GM12878 (cell line): ENCODE data around the gene DNAI2. TPM values are rescaled to one million over a fixed set of nuclear protein-coding genes. Genes with fewer than 3 reads are reported as not detected.

Experiments used
- ATAC-seq: fragments of 200-7000 bp; cut with Tn5 transposase; 3 replicates; pipeline ENCODE4 v1.9.1; 2020; ENCODE audit warnings: mild to moderate bottlenecking, moderate library complexity
- BruUV-seq: library from RNA; stranded (reverse); fragments of 400-500 nt; replicated peaks from 2 replicates; lab custom pipeline; 2021; lab: Mats Ljungman, UMichigan
- CTCF ChIA-PET: fragments of 300-600 bp; sonication (Branson Sonifier 250); formaldehyde crosslinking; extraction: SDS; loops from one replicate; lab custom pipeline; 2021; ENCODE audit warnings: inconsistent platforms; lab: Yijun Ruan, JAX
- POLR2A ChIA-PET: fragments of 350-600 bp; formaldehyde crosslinking; extraction: SDS; loops from one replicate; lab custom pipeline; 2021; ENCODE audit warnings: inconsistent platforms; lab: Charles Lee
- RAD21 ChIA-PET: fragments of 300-600 bp; sonication (Branson Sonifier 250); formaldehyde crosslinking; loops from one replicate; lab custom pipeline; 2023; ENCODE audit warnings: antibody characterized with exemption; ENCODE audit not compliant: unreplicated experiment; lab: Charles Lee
- SMC1A ChIA-PET: fragments of 300-600 bp; sonication (Branson Sonifier 250); formaldehyde crosslinking; loops from one replicate; lab custom pipeline; 2023; ENCODE audit not compliant: unreplicated experiment, uncharacterized antibody; lab: Charles Lee
- DNase-seq: peaks from one replicate; pipeline ENCODE4 v3.0.0-alpha.2; 2011; ENCODE audit warnings: low read depth, low spot score
- FAIRE-seq: peaks from 3 replicates; lab custom pipeline; 2011; peaks lifted over from hg19 to GRCh38; lab: Jason Lieb, UNC
- H2AFZ ChIP-seq: 2 replicates; pipeline ENCODE4 v1.6.0; 2011; ENCODE audit warnings: low read depth, low read length, control low read depth; ENCODE audit not compliant: control insufficient read depth
- H3K27ac ChIP-seq: 2 replicates; pipeline ENCODE4 v1.5.1; 2011; ENCODE audit warnings: control low read depth; ENCODE audit not compliant: control insufficient read depth, insufficient read depth
- H3K27me3 ChIP-seq, 2 experiments: replicated peaks in 1 of 2; 2 replicates each; pipeline versions ENCODE4 v1.6.0 to v1.6.1; 2011; ENCODE audit warnings: low read length in 1 of 2; ENCODE audit not compliant: control insufficient read depth in 2 of 2, insufficient read depth in 2 of 2
- H3K36me3 ChIP-seq, 2 experiments: 2 replicates each; pipeline ENCODE4 v1.5.1; 2011; ENCODE audit warnings: low read length in 1 of 2; ENCODE audit not compliant: control insufficient read depth in 2 of 2, insufficient read depth in 2 of 2
- H3K4me1 ChIP-seq: 2 replicates; pipeline ENCODE4 v1.6.1; 2011; ENCODE audit warnings: mild to moderate bottlenecking, low read length, moderate library complexity, mixed read lengths; ENCODE audit not compliant: control insufficient read depth, insufficient read depth
- H3K4me2 ChIP-seq: 2 replicates; pipeline ENCODE4 v1.6.0; 2011; ENCODE audit warnings: control low read depth; ENCODE audit not compliant: control insufficient read depth, insufficient read depth
- H3K4me3 ChIP-seq: fragments of 200-600 bp; sonication (generic); 2 replicates; pipeline ENCODE4 v1.5.1; 2016
- H3K79me2 ChIP-seq: 2 replicates; pipeline ENCODE4 v1.6.0; 2011; ENCODE audit warnings: low read length; ENCODE audit not compliant: control insufficient read depth, insufficient read depth
- H3K9ac ChIP-seq: 2 replicates; pipeline ENCODE4 v1.8.0; 2011; ENCODE audit warnings: low read length, control low read depth, mixed read lengths; ENCODE audit not compliant: control insufficient read depth, insufficient read depth
- H3K9me3 ChIP-seq: replicated peaks from 3 replicates; pipeline ENCODE4 v1.5.1; 2011; ENCODE audit warnings: mild to moderate bottlenecking, low read length; ENCODE audit not compliant: control insufficient read depth, insufficient read depth
- H4K20me1 ChIP-seq: 2 replicates; pipeline ENCODE4 v1.6.0; 2011; ENCODE audit not compliant: control insufficient read depth, insufficient read depth
- CBFB ChIP-seq: IDR thresholded peaks from 2 replicates; pipeline ENCODE4 v1.6.1; 2016; ENCODE audit warnings: antibody characterized with exemption, low read depth
- CHD2 ChIP-seq: IDR thresholded peaks from 2 replicates; pipeline ENCODE4 v1.6.1; 2011; ENCODE audit warnings: low read depth, low read length, improper control_type of control experiment, borderline replicate concordance
- CHD4 ChIP-seq: fragments of 200-600 bp; sonication (generic); IDR thresholded peaks from 2 replicates; pipeline ENCODE4 v1.6.1; 2016; ENCODE audit warnings: mild to moderate bottlenecking
- CREB1 ChIP-seq: IDR thresholded peaks from 2 replicates; pipeline ENCODE4 v1.6.1; 2012; ENCODE audit warnings: low read depth, mild to moderate bottlenecking, inconsistent platforms
- EZH2 ChIP-seq: IDR thresholded peaks from 2 replicates; pipeline ENCODE4 v1.6.1; 2012; ENCODE audit warnings: low read depth, mild to moderate bottlenecking, control low read depth, inconsistent platforms, low read length, borderline replicate concordance; ENCODE audit not compliant: control insufficient read depth
- FOXK2 ChIP-seq: fragments of 450-650 bp; IDR thresholded peaks from 2 replicates; pipeline ENCODE4 v1.6.1; 2017; ENCODE audit warnings: mild to moderate bottlenecking, moderate library complexity
- HDAC6 ChIP-seq: fragments of 200-600 bp; sonication (generic); IDR thresholded peaks from one replicate; pipeline ENCODE4 v1.8.0; 2017; ENCODE audit warnings: antibody characterized with exemption; ENCODE audit not compliant: unreplicated experiment
- HDGF ChIP-seq: fragments of 450-650 bp; IDR thresholded peaks from 2 replicates; pipeline ENCODE4 v1.6.1; 2016; ENCODE audit warnings: antibody characterized with exemption
- JUNB ChIP-seq: IDR thresholded peaks from 2 replicates; pipeline ENCODE4 v1.6.1; 2016; ENCODE audit warnings: antibody characterized with exemption, mild to moderate bottlenecking
- MTA3 ChIP-seq: IDR thresholded peaks from 2 replicates; pipeline ENCODE4 v1.6.1; 2012; ENCODE audit warnings: low read length, inconsistent platforms, borderline replicate concordance
- NR2F1 ChIP-seq: fragments of 450-650 bp; conservative IDR thresholded peaks from 2 replicates; pipeline ENCODE4 v1.6.1; 2017; ENCODE audit warnings: mild to moderate bottlenecking
- SMARCA5 ChIP-seq: fragments of 450-650 bp; IDR thresholded peaks from 2 replicates; pipeline ENCODE4 v1.6.1; 2017; ENCODE audit warnings: mild to moderate bottlenecking
- TBL1XR1 ChIP-seq: IDR thresholded peaks from 2 replicates; pipeline ENCODE4 v1.6.1; 2012; ENCODE audit warnings: low read depth, low read length, improper control_type of control experiment
- TCF7 ChIP-seq: IDR thresholded peaks from 2 replicates; pipeline ENCODE4 v1.6.1; 2014; ENCODE audit warnings: antibody characterized with exemption, borderline replicate concordance
- ZSCAN29 ChIP-seq: fragments of 450-650 bp; IDR thresholded peaks from 2 replicates; pipeline ENCODE4 v1.6.1; 2017; ENCODE audit warnings: mild to moderate bottlenecking, moderate library complexity
- WGBS: methylation state at CpG from one replicate; pipeline ENCODE4 v1.1.6; 2016; ENCODE audit warnings: low lambda C conversion rate; ENCODE audit not compliant: insufficient replicate concordance, insufficient coverage; ENCODE audit errors: missing lambda C conversion rate; 5-methylcytosine and 5-hydroxymethylcytosine counted together
- in situ Hi-C: fragments of 300-500 bp; cut with MboI; formaldehyde crosslinking; loops from 9 replicates; pipeline ENCODE4 v1.14.3; 2018; ENCODE audit warnings: mixed read lengths
- intact Hi-C: fragments of 100-400 bp; cut with micrococcal nuclease; formaldehyde crosslinking; loops from one replicate; pipeline ENCODE4 v1.14.2; 2022; ENCODE audit not compliant: unreplicated experiment
- polyA plus RNA-seq, 11 experiments: library from polyadenylated mRNA; depleted of rRNA in 4 of 11; unstranded in 6 of 11; stranded (reverse) in 5 of 11; fragments of >200 nt; fragmentation: Nextera tagmentation in 4 of 11; fragmentation: Illumina TruSeq in 1 of 11; extraction: Ambion mirVana in 4 of 11; extraction: Trizol in 1 of 11; gene quantifications; 1 replicate in 1 of 11; 2 replicates in 10 of 11; pipeline versions ENCODE4 v1.2.1 to v1.2.3, GENCODE V29; 2011 to 2016; ENCODE audit warnings: inconsistent platforms in 2 of 11, missing spikeins in 2 of 11, low read depth in 1 of 11
- total RNA-seq, 4 experiments: library from RNA; depleted of rRNA in 3 of 4; stranded (reverse); fragments of >200 nt in 3 of 4; fragmentation: Illumina TruSeq in 1 of 4; extraction: Trizol in 1 of 4; gene quantifications; 2 replicates each; pipeline versions ENCODE4 v1.2.1 to v1.2.3, GENCODE V29; 2013 to 2021
- TF ChIP-seq, protein P1 (sequence below): IDR thresholded peaks from 2 replicates; pipeline ENCODE4 v1.6.1; 2011; ENCODE audit warnings: low read depth, low read length, improper control_type of control experiment, borderline replicate concordance
- TF ChIP-seq, protein P2 (sequence below): fragments of 450-650 bp; IDR thresholded peaks from 2 replicates; pipeline ENCODE4 v1.6.1; 2016; ENCODE audit warnings: mild to moderate bottlenecking, moderate library complexity, borderline replicate concordance

The DNAI2 gene
- total and polyA plus RNA-seq, 10 of the 15 experiments (the other 5 are each of a cell fraction or from before 2014, with no cell fraction given): 0.04 to 1.8 (median 0.13) TPM

DNA sequence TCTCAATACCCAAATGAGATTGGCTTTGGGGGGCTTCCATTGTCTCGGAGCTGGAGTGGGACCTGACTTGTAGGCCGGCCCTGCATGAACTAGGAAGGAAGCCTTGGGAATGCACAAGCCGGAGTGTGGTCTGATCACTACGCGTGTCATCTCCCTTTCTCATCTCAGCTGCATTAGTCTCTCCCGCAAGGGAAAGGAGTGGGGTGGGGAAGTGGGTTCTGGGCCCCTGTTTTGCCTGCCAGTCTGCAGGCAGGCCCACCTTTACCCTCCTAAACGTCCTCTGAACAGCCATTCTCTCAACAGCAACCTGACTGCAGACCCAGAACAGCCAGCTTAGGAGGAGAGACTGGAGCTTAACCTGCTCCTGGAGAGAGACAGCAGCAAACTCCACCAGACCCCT, 11.4 kb upstream of the DNAI2 start:
- Histone ChIP-seq H3K4me3 (no peak overlapping the region), H3K27me3 (no peaks in the 10 kb centered on the region), H4K20me1 (no peaks in the 10 kb centered on the region), H3K79me2 (no peaks in the 10 kb centered on the region), H2AFZ (no peak overlapping the region), H3K27ac (no peak overlapping the region), H3K4me2 (no peak overlapping the region), H3K9me3 (no peaks in the 10 kb centered on the region; the same call in 2 of the 3 replicates), H3K36me3 (no peaks in the 10 kb centered on the region), H3K4me1 (no peaks in the 10 kb centered on the region), H3K9ac (no peak overlapping the region)
- ChIA-PET CTCF (interaction anchor here (0.6 to 1.3 kb wide), 2 partner anchors 34 to 36 kb away, joined by 4 read pairs; no protein-coding TSS in a partner anchor), RAD21 (interaction anchor here (0.6 to 1.7 kb wide), 2 partner anchors 49 to 62 kb away, joined by 5 to 6 read pairs; partner anchors contain the start of gene TTYH2), SMC1A (interaction anchor here (1.2 kb wide), 1 partner anchor 8 kb away, joined by 4 read pairs; no protein-coding TSS in a partner anchor), POLR2A (no interaction called here)
- no peak for DNase-seq
- ATAC-seq: no peak
- no TSS peak for BruUV-seq
- TF ChIP-seq FOXK2 (no peak), CHD2 (no peak), NR2F1 (no peak), JUNB (no peak), CBFB (no peak), EZH2 (no peak), CHD4 (no peak), SMARCA5 (no peak), HDAC6 (no peak), HDGF (no peak), MTA3 (no peak), TCF7 (no peak), ZSCAN29 (no peak), CREB1 (no peak), TBL1XR1 (no peak)
- TF ChIP-seq, protein P1, sequence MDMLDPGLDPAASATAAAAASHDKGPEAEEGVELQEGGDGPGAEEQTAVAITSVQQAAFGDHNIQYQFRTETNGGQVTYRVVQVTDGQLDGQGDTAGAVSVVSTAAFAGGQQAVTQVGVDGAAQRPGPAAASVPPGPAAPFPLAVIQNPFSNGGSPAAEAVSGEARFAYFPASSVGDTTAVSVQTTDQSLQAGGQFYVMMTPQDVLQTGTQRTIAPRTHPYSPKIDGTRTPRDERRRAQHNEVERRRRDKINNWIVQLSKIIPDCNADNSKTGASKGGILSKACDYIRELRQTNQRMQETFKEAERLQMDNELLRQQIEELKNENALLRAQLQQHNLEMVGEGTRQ: no peak
- TF ChIP-seq, protein P2, sequence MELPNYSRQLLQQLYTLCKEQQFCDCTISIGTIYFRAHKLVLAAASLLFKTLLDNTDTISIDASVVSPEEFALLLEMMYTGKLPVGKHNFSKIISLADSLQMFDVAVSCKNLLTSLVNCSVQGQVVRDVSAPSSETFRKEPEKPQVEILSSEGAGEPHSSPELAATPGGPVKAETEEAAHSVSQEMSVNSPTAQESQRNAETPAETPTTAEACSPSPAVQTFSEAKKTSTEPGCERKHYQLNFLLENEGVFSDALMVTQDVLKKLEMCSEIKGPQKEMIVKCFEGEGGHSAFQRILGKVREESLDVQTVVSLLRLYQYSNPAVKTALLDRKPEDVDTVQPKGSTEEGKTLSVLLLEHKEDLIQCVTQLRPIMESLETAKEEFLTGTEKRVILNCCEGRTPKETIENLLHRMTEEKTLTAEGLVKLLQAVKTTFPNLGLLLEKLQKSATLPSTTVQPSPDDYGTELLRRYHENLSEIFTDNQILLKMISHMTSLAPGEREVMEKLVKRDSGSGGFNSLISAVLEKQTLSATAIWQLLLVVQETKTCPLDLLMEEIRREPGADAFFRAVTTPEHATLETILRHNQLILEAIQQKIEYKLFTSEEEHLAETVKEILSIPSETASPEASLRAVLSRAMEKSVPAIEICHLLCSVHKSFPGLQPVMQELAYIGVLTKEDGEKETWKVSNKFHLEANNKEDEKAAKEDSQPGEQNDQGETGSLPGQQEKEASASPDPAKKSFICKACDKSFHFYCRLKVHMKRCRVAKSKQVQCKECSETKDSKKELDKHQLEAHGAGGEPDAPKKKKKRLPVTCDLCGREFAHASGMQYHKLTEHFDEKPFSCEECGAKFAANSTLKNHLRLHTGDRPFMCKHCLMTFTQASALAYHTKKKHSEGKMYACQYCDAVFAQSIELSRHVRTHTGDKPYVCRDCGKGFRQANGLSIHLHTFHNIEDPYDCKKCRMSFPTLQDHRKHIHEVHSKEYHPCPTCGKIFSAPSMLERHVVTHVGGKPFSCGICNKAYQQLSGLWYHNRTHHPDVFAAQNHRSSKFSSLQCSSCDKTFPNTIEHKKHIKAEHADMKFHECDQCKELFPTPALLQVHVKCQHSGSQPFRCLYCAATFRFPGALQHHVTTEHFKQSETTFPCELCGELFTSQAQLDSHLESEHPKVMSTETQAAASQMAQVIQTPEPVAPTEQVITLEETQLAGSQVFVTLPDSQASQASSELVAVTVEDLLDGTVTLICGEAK: no peak
- FAIRE-seq: no peak
- in situ Hi-C loops (no loop called here), intact Hi-C loops (no loop called here)
- 81% methylated on average over 7 of the region's 7 CpGs for WGBS
